ENCODE measurements around the gene TCF7L2.

- TF ChIP-seq POLR2AphosphoS5 (IDR thresholded peaks at IDR 0.05; ENCODE audit: low read depth, low read length) = no peak
- TF ChIP-seq POLR2A (IDR thresholded peaks at IDR 0.05; ENCODE audit: low read depth, low read length) = no peak
Observed at GRCh38 chr10:113047151-113047550, 97.1 kb downstream of the TCF7L2 start.

All from GM12892 (cell line).